IMR-90 (cell line): ENCODE data around the gene AFG1L. TPM values are rescaled to one million over a fixed set of nuclear protein-coding genes. Genes with fewer than 3 reads are reported as not detected.

ENCODE experiments used
- ATAC-seq: fragments of 200-7000 bp; cut with Tn5 transposase; 2 replicates; pipeline ENCODE4 v1.9.1; 2020; ENCODE audit warnings: low read depth, mild to moderate bottlenecking, moderate library complexity
- BruUV-seq: library from RNA; stranded (reverse); fragments of 400-500 nt; replicated peaks from 2 replicates; lab custom pipeline; 2021; lab: Mats Ljungman, UMichigan
- CTCF ChIA-PET: fragments of 300-600 bp; formaldehyde crosslinking; extraction: SDS; loops from one replicate; lab custom pipeline; 2021; ENCODE audit warnings: antibody characterized with exemption; lab: Yijun Ruan, JAX
- POLR2A ChIA-PET: fragments of 300-600 bp; sonication (Branson Sonifier 250); formaldehyde crosslinking; loops from one replicate; lab custom pipeline; 2022; ENCODE audit warnings: antibody characterized with exemption; ENCODE audit not compliant: unreplicated experiment; lab: Charles Lee
- DNase-seq: peaks from one replicate; pipeline ENCODE4 v3.0.0; 2013
- H2AFZ ChIP-seq: replicated peaks from 2 replicates; pipeline ENCODE3; 2013; ENCODE audit warnings: low read length, mild to moderate bottlenecking; ENCODE audit not compliant: poor library complexity
- H2AK5ac ChIP-seq: 2 replicates; pipeline ENCODE4 v1.6.1; 2013; ENCODE audit warnings: low read depth, low read length, inconsistent platforms
- H2AK9ac ChIP-seq: replicated peaks from 2 replicates; pipeline ENCODE3; 2013; ENCODE audit warnings: mild to moderate bottlenecking, low read depth, low read length, moderate library complexity; ENCODE audit not compliant: poor library complexity
- H2BK120ac ChIP-seq: 2 replicates; pipeline ENCODE4 v1.6.1; 2013; ENCODE audit warnings: low read depth, low read length, inconsistent platforms
- H2BK15ac ChIP-seq: 3 replicates; pipeline ENCODE4 v1.6.1; 2013; ENCODE audit warnings: low read depth, low read length, inconsistent platforms
- H2BK20ac ChIP-seq: 2 replicates; pipeline ENCODE4 v1.6.1; 2013; ENCODE audit warnings: low read depth, mild to moderate bottlenecking, inconsistent platforms, low read length, moderate library complexity
- H2BK5ac ChIP-seq: 2 replicates; pipeline ENCODE4 v1.6.1; 2013; ENCODE audit warnings: mild to moderate bottlenecking, low read depth, low read length, inconsistent platforms; ENCODE audit not compliant: poor library complexity, severe bottlenecking
- H3K14ac ChIP-seq: replicated peaks from 2 replicates; pipeline ENCODE4 v1.6.1; 2013; ENCODE audit warnings: low read depth, low read length, inconsistent platforms
- H3K18ac ChIP-seq: 2 replicates; pipeline ENCODE4 v1.6.1; 2013; ENCODE audit warnings: low read depth, low read length, control low read depth
- H3K23ac ChIP-seq: 2 replicates; pipeline ENCODE4 v1.6.1; 2013; ENCODE audit warnings: low read depth, low read length, inconsistent platforms
- H3K27ac ChIP-seq: 2 replicates; pipeline ENCODE4 v1.5.1; 2013; ENCODE audit warnings: mild to moderate bottlenecking, control low read depth, low read length; ENCODE audit not compliant: insufficient read depth
- H3K27me3 ChIP-seq: 2 replicates; pipeline ENCODE4 v1.6.1; 2013; ENCODE audit warnings: low read length; ENCODE audit not compliant: control insufficient read depth, insufficient read depth
- H3K36me3 ChIP-seq: 2 replicates; pipeline ENCODE4 v1.6.1; 2013; ENCODE audit warnings: low read length, mixed read lengths; ENCODE audit not compliant: control insufficient read depth, insufficient read depth
- H3K4ac ChIP-seq: 2 replicates; pipeline ENCODE4 v1.6.1; 2013; ENCODE audit warnings: low read depth, low read length, inconsistent platforms
- H3K4me1 ChIP-seq: 2 replicates; pipeline ENCODE4 v1.6.1; 2013; ENCODE audit warnings: low read length, mixed read lengths; ENCODE audit not compliant: control insufficient read depth, insufficient read depth
- H3K4me2 ChIP-seq: 2 replicates; pipeline ENCODE4 v1.6.1; 2013; ENCODE audit warnings: low read depth, mild to moderate bottlenecking, control low read depth, low read length, moderate library complexity
- H3K4me3 ChIP-seq: 2 replicates; pipeline ENCODE4 v1.5.1; 2013; ENCODE audit warnings: low read depth, mild to moderate bottlenecking, control low read depth, low read length, moderate library complexity; ENCODE audit not compliant: insufficient read depth
- H3K56ac ChIP-seq: 2 replicates; pipeline ENCODE4 v1.6.1; 2013; ENCODE audit warnings: low read length, inconsistent platforms; ENCODE audit not compliant: insufficient read depth; ENCODE audit errors: extremely low read depth
- H3K79me1 ChIP-seq, 2 experiments: 2 replicates each; pipeline ENCODE4 v1.6.1; 2013; ENCODE audit warnings: low read length in 2 of 2, inconsistent platforms in 1 of 2, low read depth in 1 of 2
- H3K9ac ChIP-seq: 2 replicates; pipeline ENCODE4 v1.6.1; 2013; ENCODE audit warnings: low read depth, low read length, control low read depth
- H3K9me1 ChIP-seq: 2 replicates; pipeline ENCODE4 v1.6.1; 2013; ENCODE audit warnings: low read length, inconsistent platforms; ENCODE audit not compliant: insufficient read depth
- H3K9me3 ChIP-seq: 2 replicates; pipeline ENCODE4 v1.6.1; 2013; ENCODE audit warnings: low read length; ENCODE audit not compliant: control insufficient read depth, insufficient read depth
- H4K20me1 ChIP-seq: 2 replicates; pipeline ENCODE4 v1.6.1; 2013; ENCODE audit warnings: low read length, inconsistent platforms; ENCODE audit not compliant: insufficient read depth
- H4K5ac ChIP-seq: 2 replicates; pipeline ENCODE4 v1.6.1; 2013; ENCODE audit warnings: mild to moderate bottlenecking, low read depth, low read length, control low read depth
- H4K8ac ChIP-seq, 2 experiments: 2 replicates each; pipeline ENCODE4 v1.6.1; 2013; ENCODE audit warnings: low read depth in 2 of 2, low read length in 2 of 2, control low read depth in 1 of 2, inconsistent platforms in 1 of 2
- H4K91ac ChIP-seq: 2 replicates; pipeline ENCODE4 v1.6.1; 2013; ENCODE audit warnings: low read depth, low read length, inconsistent platforms; ENCODE audit not compliant: insufficient read depth
- CEBPB ChIP-seq: IDR thresholded peaks from 2 replicates; pipeline ENCODE4 v1.6.1; 2012; ENCODE audit warnings: low read depth, low read length, improper control_type of control experiment
- POLR2A ChIP-seq: IDR thresholded peaks from 2 replicates; pipeline ENCODE4 v1.6.1; 2012; ENCODE audit warnings: mild to moderate bottlenecking, low read depth, low read length
- SMC3 ChIP-seq: fragments of 150-350 bp; IDR thresholded peaks from 2 replicates; pipeline ENCODE4 v1.6.1; 2016; ENCODE audit warnings: low read depth, mild to moderate bottlenecking, antibody characterized with exemption, low read length, moderate library complexity
- WGBS, 2 experiments: methylation state at CpG; one replicate each; pipeline versions ENCODE4 v1.1.5 to v1.1.7; 2013; ENCODE audit warnings: missing lambda C conversion rate in 2 of 2; ENCODE audit not compliant: insufficient read length in 1 of 2; ENCODE audit errors: extremely low coverage in 2 of 2; 5-methylcytosine and 5-hydroxymethylcytosine counted together
- dilution Hi-C: fragments of 300-500 bp; cut with HindIII; formaldehyde crosslinking; loops from one replicate; pipeline ENCODE4 v1.14.3; 2018; ENCODE audit warnings: low sequenced_read_pairs; ENCODE audit not compliant: unreplicated experiment
- in situ Hi-C: fragments of 300-500 bp; cut with MboI; formaldehyde crosslinking; loops from 3 replicates; pipeline ENCODE4 v1.14.3; 2019; ENCODE audit warnings: low sequenced_read_pairs, inconsistent platforms, mixed read lengths
- intact Hi-C: fragments of 100-400 bp; cut with micrococcal nuclease; formaldehyde crosslinking; loops from 2 replicates; pipeline ENCODE4 v1.10.0; 2022
- polyA plus RNA-seq, 3 experiments: library from polyadenylated mRNA; depleted of rRNA; stranded (reverse); fragments of >200 nt; gene quantifications; 2 replicates each; pipeline ENCODE4 v1.2.3, GENCODE V29; 2012; ENCODE audit warnings: low replicate concordance in 1 of 3
- total RNA-seq: library from RNA; depleted of rRNA; stranded (reverse); fragments of >200 nt; gene quantifications from 2 replicates; pipeline ENCODE4 v1.2.3, GENCODE V29; 2012

AFG1L gene
- total and polyA plus RNA-seq, 2 of the 4 experiments (the other 2 are of a cell fraction), result 1.0 to 2.0 TPM

DNA sequence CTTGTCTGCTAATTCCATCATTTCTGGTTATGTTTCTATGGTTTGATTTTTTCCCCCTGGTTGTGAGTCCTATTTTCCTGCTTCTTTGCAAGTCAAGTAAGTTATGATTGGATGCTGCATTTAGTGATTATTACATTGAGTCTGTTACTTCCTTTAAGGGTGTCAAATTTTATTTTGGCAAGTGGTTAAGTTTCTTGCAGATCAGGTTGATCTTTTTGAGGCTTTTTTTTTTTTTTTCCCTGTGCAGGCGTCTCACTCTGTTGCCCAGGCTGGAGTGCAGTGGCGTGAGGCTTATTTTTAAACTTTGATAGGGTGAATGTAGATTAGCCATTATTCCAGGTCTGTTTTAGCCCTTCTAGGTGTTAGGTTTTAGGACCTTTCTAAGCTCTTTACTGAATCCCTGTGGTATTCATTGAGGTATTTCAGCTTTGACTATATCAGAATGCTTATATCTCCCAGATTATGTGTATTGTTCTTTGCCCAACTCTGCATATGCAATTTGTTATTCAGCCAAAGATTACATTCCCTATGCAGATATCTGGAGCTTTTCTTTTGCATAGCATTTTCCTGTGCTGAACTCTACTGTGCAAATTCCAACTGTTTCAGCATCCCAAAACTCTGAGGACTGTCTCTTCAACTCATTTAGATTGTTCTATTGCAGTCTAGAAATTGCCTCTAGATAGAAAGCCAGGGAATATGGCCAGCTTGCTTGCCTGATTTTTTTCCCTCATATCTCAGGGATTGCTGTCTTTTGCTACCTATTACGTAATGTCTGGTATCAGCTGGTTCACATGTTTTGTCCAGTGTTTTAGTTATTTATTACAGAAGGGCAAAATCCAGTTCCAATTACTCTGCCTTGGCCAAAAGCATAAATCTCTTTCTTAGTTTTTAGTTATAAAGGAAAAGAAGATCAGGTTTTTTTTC is 113.3 kb downstream of the AFG1L start:
- Histone ChIP-seq H3K36me3 (no peaks in the 10 kb centered on the region), H2BK120ac (no peak overlapping the region), H2AFZ (no peak overlapping the region), H2AK9ac (no peak overlapping the region), H4K20me1 (no peaks in the 10 kb centered on the region), H3K14ac (no peak overlapping the region), H3K27ac (no peak overlapping the region), H3K4me1 (no peaks in the 10 kb centered on the region), H3K4me3 (no peak overlapping the region), H2AK5ac (no peak overlapping the region), H4K5ac (no peak overlapping the region), H3K4ac (no peak overlapping the region), H4K91ac (no peak overlapping the region), H2BK5ac (no peak overlapping the region), H2BK20ac (no peak overlapping the region), H3K79me1 (no peaks in the 10 kb centered on the region), H3K56ac (no peak overlapping the region), H3K9ac (no peak overlapping the region), H3K23ac (no peak overlapping the region), H3K27me3 (no peaks in the 10 kb centered on the region), H3K18ac (no peak overlapping the region), H3K9me3 (no peaks in the 10 kb centered on the region), H2BK15ac (no peak overlapping the region), H4K8ac (no peak overlapping the region), H3K4me2 (no peak overlapping the region), H3K9me1 (no peaks in the 10 kb centered on the region)
- intact Hi-C loops, result no loop called here
- ATAC-seq (peak; percentile 24), DNase-seq (peak; percentile 38)
- no CpG with 5 or more reads among the region's 3 CpGs for WGBS, 2 experiments
- TF ChIP-seq CEBPB, result peak; percentile 92
- TF ChIP-seq POLR2A, result no peak
- TF ChIP-seq SMC3, result no peak
- BruUV-seq, result no TSS peak
- in situ Hi-C loops, result no loop called here
- CTCF ChIA-PET, result interaction anchor here (0.6 kb wide), 1 partner anchor 348 kb away, joined by 4 read pairs; no protein-coding TSS in a partner anchor
- POLR2A ChIA-PET, result interaction anchor here (0.6 kb wide), 1 partner anchor 215 kb away, joined by 4 read pairs; no protein-coding TSS in a partner anchor
- dilution Hi-C loops, result no loop called here
